HG03060 (cell line): ENCODE data around the gene POMGNT1.
"Not testable (repeated sequence)": the region's sequence is repeated elsewhere in the genome, so short reads cannot be mapped to it uniquely, and the experiment has no call there.

Experiments
- ATAC-seq: cut with Tn5 transposase; IDR thresholded peaks from one replicate; pipeline ENCODE4 v1.9.1; 2021; ENCODE audit warnings: low read depth, moderate number of reproducible peaks; ENCODE audit not compliant: unreplicated experiment

Gene POMGNT1

DNA sequence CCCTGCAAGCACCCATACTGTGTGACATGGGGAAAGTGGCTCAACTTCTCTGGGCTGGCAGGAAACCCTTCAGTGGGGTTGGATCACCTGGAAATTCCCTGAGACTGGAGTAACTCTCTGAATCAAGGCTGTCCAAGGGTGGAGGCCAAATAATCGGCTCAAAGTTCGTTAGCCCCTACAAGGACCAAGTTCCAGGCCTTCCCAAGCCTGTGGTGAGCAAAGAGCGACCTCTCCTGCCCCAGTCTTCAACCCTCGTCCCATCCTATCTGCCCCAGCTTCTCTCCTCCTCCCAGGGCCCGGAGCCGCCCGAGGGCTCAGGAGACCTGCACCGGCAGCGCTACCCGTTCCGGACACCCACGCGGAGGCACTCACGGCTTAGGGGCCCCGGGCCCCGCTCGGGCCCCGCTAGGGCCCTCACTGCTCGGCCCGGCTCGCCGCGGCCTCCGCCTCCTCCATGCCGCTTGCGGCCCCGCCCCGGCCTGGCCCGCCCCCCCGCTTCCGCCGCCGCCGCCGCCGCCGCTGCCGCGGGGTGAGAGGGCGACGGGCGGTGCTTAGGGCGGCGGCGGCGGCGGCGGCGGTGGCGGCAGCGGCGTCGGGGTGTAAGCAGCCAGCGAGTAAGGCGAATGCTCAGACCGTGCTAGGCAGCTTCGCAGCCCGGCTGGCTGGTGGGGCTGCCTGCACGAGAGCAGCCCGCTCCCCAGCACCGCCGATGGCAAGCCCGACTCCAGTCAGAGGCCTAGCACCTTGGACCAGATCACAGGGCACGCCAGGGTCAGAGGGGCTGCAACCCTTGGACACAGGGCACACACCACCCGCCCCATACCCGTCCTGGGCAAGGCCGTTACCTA, at the start of gene POMGNT1:
POMGNT1 (minus strand) TSS at position 471 of the 848 bp plus-strand sequence. CDS start 613 bp downstream, outside the sequence.
- no peak for ATAC-seq

DNA sequence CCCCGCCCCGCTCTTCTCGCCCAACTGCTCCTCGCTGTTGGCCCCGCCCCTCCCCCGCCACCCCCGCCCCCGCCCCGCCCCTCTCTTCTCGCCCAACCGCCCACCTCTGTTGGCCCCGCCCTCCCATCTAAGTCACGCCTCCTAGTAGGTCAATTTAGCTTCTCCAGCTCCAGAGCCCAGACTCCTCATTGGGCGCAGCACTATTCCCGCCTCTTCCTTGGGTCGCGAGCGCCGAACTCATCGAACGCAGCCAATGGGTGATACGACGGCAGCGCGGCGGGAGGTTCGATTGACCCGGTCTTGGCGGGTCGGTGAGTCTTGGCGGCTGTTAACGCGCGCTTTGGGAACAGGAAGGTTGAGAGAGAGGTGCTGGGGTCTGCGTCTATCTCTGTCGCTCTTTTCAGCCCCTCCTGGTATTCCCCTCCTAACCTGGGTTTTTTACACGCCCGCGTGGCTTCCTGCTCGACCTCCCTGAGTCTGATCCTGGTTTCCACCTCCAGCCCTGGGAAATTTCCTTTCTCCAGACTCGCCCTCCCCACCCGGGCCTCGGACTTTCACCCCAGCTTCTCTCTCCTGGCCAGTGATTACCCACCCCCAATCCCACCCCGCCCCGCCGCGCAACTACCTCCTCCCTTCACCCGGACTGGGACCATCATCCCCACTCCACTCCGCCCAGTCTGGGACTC, 49.3 kb upstream of the POMGNT1 start, which contains the start of gene RAD54L:
RAD54L (plus strand) TSS at position 328 of the 686 bp plus-strand sequence. CDS start 643 bp downstream, outside the sequence.
- peak; percentile 85 for ATAC-seq

DNA sequence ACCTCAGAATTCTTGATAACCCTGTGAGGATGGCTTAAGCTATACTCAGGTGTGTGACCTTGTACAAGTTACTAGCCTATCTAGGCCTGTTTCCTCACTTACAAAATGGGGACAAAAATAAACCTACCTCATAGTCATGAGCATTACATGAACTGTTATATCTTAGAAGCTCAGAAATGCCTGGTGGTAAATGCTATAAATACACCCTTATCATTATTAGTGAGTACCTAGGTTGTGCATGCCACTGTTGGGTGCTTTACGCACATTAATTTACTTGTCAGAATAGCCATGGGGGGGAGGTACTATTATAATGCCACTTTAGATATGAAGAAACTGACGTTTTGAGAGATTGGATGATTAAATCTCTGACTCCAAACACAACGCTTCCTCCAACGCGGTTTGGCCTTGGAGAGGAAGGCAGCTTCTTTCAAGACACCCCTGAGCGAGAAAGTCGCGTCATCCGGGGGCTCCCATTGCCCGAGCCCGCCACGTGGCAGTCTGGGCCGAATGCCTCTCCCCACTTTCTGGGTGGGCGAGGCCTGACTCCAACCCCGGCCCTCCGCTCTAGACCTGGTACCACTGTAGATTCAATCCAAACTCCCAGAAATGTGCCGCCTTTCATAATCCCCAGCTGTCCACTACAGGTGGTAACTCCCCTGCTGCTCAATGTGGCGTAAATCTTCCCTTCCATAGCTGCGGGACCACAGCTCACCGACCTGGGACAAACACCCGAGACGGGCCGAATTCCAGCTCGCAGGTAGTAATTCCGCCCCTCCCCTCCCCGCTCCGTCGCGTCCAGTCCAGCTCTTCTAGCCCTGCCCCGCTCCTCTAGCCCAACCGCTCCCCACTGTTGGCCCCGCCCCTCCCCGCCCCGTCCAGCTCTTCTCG, 48.6 kb upstream of the POMGNT1 start:
- ATAC-seq = peak; percentile 22

DNA sequence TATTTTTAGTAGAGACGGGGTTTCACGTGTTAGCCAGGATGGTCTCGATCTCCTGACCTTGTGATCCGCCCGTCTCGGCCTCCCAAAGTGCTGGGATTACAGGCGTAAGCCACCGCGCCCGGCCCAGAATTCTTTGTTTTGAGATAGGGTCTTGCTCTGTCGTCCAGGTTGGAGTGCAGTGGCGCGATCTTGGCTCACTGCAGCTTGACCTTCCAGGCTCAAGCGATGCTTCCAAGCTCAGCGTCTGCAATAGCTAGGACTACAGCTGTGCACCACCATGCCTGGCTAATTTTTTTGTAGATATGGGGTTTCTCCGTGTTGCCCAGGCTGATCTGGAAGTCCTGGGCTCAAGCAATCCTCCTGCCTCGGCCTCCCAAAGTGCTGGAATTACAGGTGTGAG, 47.9 kb upstream of the POMGNT1 start:
- ATAC-seq = not testable (repeated sequence)

DNA sequence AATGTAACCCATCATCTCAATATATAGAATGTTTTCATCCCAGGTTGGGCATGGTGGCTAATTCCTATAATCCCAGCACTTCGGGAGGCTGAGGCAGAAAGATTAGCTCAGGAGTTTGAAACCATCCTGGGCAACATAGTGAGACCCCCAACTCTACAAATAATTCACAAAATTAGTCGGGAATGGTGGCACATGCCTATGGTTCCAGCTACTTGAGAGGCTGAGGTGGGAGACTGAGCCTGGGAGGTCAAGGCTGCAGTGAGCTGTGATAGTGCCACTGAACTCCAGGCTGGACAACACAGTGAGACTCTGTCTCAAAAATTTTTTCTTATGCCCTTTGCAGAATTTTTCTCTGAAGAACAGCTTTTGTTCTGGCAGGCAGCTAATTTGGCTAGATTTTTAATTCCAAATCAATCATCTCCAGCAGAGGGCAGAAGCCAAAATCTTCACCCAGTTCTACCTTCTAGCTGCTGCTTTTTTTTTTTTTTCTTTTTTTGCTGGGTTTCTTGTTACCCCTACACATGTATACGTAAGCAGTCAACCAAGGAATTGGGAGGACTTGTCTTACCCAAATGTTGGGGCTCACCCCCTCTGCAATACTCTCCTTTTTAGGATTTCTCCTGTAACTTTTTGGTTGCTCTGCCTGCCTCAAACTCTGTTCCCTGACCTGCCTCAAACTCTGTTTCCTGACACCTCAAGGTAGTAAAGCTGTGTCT, 46.6 kb upstream of the POMGNT1 start:
- ATAC-seq = no peak

DNA sequence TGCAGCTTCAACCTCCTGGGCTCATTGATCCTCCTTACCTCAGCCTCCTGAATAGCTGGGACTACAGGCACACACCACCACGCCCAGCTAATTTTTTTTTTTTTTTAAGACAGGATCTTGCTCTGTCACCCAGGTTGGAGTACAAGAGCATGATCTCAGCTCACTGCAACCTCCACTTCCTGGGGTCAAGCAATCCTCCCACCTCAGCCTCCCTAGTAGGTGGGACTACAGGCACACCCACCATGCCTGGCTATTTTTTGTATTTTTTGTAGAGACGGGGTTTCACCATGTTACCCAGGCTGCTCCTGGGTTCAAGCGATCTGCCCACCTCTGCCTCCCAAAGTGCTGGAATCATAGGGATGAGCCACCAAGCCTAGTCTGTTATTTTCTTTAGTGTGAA, 45.6 kb upstream of the POMGNT1 start:
- not testable (repeated sequence) for ATAC-seq

DNA sequence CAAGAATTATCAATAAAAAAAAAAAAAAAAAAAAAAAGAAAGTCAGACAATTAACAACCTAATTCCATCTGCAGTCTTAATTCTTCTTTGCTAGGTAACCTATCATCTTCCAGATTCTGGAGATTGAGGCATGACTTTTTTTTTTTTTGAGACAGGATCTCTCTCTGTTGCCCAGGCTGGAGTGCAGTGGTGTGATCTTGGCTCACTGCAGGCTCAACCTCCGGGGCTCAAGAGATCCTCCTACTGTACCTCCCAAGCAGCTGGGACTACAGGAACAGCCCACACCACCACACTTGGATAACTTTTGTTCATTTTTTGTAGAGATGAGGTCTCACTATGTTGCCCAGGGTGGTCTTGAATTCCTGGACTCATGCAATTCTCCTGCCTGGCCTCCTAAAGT, 44.7 kb upstream of the POMGNT1 start:
- ATAC-seq = no peak

DNA sequence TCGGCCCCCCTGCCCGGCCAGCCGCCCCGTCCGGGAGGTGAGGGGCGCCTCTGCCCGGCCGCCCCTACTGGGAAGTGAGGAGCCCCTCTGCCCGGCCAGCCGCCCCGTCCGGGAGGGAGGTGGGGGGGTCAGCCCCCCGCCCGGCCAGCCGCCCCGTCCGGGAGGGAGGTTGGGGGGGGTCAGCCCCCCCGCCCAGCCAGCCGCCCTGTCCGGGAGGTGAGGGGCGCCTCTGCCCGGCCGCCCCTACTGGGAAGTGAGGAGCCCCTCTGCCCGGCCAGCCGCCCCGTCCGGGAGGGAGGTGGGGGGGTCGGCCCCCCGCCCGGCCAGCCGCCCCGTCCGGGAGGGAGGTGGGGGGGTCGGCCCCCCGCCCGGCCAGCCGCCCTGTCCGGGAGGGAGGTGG, 43.5 kb upstream of the POMGNT1 start:
- ATAC-seq = not testable (repeated sequence)

DNA sequence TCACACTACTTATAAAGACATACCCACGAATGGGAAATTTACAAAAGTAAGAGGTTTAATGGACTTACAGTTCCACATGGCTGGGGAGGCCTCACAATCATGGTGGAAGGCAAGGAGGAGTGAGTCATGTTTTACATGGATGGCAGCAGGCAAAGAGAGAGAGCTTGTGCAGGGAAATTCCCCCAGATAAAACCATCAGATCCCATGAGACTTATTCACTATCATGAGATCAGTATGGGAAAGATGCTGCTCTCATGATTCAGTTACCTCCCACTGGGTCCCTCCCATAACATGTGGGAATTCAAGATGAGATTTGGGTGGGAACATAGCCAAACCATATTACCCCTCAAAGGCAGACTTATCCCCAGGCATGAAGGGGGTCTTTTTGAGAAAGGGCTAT, 40.6 kb upstream of the POMGNT1 start:
- not testable (repeated sequence) for ATAC-seq

DNA sequence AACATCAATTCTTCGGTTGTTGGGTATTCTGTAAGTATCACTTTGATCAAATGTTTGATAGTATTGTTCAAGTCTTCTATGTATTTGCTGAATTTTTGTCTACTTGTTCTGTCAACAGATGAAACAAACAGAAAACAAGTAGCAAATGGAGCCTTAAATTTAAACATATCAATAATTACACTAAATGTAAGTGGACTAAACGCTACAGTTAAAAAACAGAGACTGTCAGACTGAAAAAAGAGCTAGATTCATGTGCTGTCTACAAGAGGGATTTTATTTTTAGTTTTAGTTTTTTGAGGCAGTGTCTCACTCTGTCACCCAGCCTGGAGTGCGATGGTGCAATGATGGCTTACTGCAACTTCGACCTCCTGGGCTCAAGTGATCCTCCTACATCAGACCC, 38.6 kb upstream of the POMGNT1 start:
- ATAC-seq = no peak

DNA sequence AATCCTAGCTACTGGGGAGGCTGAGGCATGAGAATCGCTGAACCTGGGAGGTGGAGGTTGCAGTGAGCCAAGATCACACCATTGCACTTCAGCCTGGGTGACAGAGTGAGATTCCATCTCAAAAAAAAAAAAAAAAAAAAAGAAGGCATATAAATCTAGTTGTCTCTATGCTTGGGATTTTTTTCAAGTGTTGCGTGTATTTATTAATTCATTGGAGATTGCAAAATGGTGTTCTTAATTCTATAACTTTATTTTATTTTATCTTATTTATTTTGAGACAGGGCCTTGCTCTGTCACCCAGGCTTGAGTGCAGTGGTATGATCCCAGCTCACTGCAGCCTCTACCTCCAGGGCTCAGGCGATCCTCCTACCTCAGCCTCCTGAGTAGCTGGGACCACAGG, 33.0 kb upstream of the POMGNT1 start:
- ATAC-seq = not testable (repeated sequence)

DNA sequence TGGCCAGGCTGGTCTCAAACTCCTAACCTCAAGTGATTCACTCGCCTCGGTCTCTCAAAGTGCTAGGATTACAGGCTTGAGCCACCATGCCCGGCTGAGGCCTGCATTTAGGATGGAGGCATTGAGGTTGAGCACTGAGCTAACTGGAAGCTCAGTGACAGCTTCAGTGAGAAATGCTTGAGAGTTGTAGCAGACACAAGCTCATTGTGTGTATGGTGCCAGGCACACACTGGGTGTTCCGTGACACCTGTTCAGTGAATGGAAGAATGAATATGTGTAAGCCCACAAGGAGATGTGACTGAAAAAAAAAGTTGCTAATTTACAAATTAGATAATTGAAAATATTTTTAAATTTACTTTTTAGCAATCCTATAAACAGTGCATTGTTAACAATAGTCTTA, 26.7 kb upstream of the POMGNT1 start:
- ATAC-seq = no peak

DNA sequence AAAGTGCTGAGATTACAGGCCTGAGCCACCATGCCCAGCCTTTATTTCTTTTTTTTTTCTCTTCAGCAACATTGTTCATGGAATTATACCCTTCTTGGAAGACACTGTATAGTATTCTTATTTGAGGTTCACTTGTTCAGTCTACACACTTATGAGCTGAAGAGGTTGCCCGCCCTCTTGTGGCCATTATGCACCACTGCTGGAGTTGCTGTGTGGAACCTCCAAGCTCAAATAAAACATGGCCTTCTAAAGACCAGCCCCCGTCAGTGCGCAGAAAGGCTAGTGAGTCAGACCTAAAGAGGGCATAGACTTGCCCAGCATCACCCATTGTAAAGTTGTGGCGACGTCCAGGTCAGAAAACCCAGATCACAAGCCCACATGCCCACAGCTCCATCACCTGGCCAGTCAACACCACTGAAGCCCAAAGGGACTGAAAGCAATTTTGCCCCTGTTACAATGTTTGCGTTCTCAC, 25.3 kb upstream of the POMGNT1 start:
- ATAC-seq = no peak

DNA sequence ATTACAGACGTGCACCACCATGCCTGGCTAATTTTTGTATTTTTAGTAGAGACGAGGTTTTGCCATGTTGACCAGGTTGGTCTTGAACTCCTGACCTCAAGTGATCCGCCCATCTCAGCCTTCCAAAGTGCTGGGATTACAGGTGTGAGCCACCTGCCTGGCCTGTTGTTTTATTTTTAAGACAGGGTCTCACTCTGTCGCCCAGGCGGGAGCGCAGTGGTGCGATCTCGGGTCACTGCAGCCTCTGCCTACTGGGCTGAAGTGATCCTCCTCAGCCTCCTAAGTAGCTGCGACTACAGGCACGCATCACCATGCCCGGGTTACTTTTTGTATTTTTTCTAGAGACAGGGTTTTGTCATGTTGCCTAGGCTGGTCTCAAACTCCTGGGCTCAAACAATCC, 24.8 kb upstream of the POMGNT1 start:
- not testable (repeated sequence) for ATAC-seq

DNA sequence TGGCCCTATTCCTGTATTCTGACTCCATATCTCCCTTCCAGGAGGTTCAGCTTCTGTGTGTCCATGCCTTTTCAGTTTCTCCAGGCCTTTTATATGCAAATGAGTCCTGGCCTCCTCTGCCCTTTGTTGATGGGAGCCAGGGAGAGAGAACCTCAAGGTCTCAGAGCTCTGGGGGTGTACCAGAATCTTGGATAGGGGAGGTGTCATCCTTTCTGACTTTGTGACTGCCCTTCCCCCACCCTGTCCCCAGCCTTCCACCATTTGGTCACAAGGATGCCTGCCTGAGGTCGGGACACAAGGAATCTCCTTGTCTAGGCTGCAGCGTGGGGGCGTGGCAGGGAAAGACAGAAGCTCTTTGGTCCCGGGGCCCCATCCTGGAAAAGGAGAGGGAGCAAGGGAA, 23.5 kb upstream of the POMGNT1 start:
- no peak for ATAC-seq

DNA sequence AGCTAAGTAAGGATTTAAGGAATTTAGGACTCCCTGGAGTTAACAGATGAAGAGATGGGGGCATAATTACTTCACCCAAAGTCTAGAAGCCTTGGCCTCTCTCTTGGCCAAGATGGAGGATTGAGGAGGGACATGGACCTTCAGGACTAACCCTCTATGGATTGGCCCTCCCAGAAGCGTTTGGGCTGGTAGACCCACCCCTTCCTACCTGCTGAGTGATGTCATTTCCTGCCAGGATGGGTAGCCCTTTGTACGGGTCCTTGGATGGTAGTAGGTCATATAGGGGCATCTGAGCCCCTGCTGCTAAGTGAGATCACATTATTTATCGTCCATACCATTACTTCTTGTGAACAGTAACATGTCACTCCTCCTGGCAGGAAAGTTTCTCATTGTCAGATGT, 22.6 kb upstream of the POMGNT1 start:
- ATAC-seq = no peak

DNA sequence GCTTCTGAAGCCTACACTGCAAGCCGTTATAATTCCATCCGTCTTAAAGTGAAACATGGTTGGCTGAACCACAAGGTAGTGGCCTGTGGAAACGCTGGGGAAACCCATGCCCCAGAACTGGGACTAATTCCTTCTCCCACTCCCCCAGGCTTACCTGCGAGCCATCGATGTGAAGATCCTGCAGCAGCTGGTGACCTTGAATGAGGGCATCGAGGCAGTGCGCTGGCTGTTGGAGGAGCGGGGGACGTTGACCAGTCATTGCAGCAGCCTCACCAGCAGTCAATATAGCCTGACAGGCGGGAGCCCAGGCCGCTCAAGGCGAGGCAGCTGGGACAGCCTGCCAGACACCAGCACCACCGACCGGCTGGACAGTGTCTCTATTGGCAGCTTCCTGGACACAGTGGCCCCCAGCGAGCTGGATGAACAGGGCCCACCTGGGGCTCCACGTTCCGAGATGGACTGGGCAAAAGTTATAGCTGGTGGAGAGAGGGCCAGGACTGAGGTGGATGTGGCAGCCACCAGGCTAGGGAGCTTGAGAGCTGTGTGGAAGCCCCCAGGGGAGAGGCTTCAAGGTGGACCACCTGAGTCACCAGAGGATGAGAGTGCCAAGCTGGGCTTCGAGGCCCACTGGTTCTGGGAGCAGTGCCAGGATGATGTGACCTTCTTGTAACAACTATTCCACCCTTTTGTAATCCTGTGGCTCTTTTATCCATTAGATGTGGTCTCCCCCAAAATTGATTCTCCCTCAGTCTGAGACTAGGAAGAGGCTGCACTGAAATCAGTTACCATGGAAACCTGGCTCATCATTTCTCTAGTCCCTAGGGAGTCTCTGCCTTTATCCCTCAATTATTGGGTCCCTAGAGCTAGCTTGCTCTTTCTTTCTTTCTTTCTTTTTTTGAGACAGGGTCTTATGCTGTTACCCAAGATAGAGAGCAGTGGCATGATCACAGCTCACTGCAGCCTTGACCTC, 21.6 kb upstream of the POMGNT1 start:
- ATAC-seq = no peak

DNA sequence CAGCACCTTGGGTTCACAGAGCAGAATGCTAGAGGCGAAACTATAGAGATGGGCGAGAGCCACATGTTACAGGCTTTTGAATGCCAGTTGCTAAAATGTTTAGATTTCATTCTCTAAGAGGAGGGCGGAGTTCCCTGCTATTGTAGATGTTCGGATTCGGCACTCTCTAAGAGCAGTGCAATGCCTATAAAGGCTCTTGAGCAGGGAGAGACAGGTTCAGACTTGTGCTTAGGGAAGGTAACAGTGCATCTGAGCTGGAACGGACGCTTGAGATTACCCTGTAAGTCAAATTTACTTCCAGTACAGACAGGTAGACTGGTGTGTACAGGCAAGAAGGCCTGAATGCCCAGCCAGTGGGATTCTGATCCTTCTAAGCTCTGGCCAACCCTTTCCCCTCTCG, 20.2 kb upstream of the POMGNT1 start:
- no peak for ATAC-seq

DNA sequence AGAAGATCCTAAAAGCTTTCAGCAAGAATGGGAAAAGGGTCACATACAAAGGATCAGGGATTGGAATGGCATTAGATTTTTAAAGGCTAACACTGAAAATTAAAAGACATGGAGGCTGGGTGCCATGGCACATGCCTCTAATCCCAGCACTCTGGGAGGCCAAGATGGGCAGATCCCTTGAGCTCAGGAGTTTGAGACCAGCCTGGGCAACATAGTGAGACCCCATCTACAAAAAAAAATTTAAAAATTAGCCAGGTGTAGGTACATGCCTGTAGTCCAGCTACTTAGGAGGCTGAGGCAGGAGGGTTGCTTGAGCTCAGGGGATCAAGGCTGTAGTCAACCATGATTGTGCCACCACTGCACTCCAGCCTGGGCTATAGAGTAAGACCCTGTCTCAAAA, 17.3 kb upstream of the POMGNT1 start:
- ATAC-seq = no peak
